Measurements from ENCODE around the gene B3GLCT. TPM values are rescaled to one million over a fixed set of nuclear protein-coding genes. Genes with fewer than 3 reads are reported as not detected.

Gene B3GLCT
- total and polyA plus RNA-seq, 2 donors (not counting 3 experiments of a cell fraction or from before 2014, with no cell fraction given): 5.2 to 14.6 TPM

- FAIRE-seq: peak; percentile 76
- H3K4me2 ChIP-seq (ENCODE audit: insufficient read depth, low read length): no peak overlapping the region
- no peaks in the 10 kb centered on the region for H3K9me3 ChIP-seq (replicated peaks; ENCODE audit: control insufficient read depth, insufficient read depth, low read length)
- no peaks in the 10 kb centered on the region for H3K27me3 ChIP-seq (ENCODE audit: control insufficient read depth in 2 of 2, insufficient read depth in 2 of 2, low read length in 2 of 2)
- no peak for TF ChIP-seq MYC (IDR thresholded peaks at IDR 0.05; ENCODE audit: low read depth, low read length)
- no peak for TF ChIP-seq EZH2 (IDR thresholded peaks at IDR 0.05; ENCODE audit: borderline replicate concordance, low read depth, low read length, severe bottlenecking)
- no peak for TF ChIP-seq GATA2 (IDR thresholded peaks at IDR 0.05; ENCODE audit: insufficient read depth, insufficient read length, low read depth, low read length)
- TF ChIP-seq JUN (IDR thresholded peaks at IDR 0.05; ENCODE audit: borderline replicate concordance, insufficient read depth, insufficient read length, low read depth): peak; percentile 30
- H3K36me3 ChIP-seq (ENCODE audit: control insufficient read depth in 2 of 2, extremely low read depth in 1 of 2, insufficient read depth in 2 of 2, low read length in 2 of 2): no peaks in the 10 kb centered on the region
- no peaks in the 10 kb centered on the region for H3K4me1 ChIP-seq (ENCODE audit: control insufficient read depth, extremely low read depth, insufficient read depth, low read length)
- H2AFZ ChIP-seq (ENCODE audit: low read depth, low read length): no peak overlapping the region
- ChIA-PET CTCF (interaction anchor here (0.6 to 0.7 kb wide), 3 partner anchors 12 to 252 kb away, joined by 3 read pairs; partner anchors contain the start of gene B3GLCT), POLR2A (interaction anchor here (0.7 kb wide), 1 partner anchor 10 kb away, joined by 3 read pairs; the partner anchor contains the start of gene HSPH1)
- peak; percentile 66 for DNase-seq (ENCODE audit: low read depth, low spot score)
- H4K20me1 ChIP-seq (replicated peaks; ENCODE audit: control insufficient read depth, extremely low read depth, insufficient read depth, low read length): no peaks in the 10 kb centered on the region
- H3K27ac ChIP-seq (ENCODE audit: insufficient read depth, low read depth, low read length): no peak overlapping the region
- no TSS peak for BruUV-seq (replicated peaks)
- intact Hi-C loops (cut with micrococcal nuclease): no loop called here
- no peak overlapping the region for H3K9ac ChIP-seq (replicated peaks; ENCODE audit: extremely low read depth, insufficient read depth, low read length)
- no peaks in the 10 kb centered on the region for H3K9me1 ChIP-seq (replicated peaks; ENCODE audit: control insufficient read depth, extremely low read depth, insufficient read depth, low read length)
- dilution Hi-C loops (cut with MboI; ENCODE audit: extremely low pct_ligation_motif_present, low sequenced_read_pairs): no loop called here
- no peaks in the 10 kb centered on the region for H3K79me2 ChIP-seq (ENCODE audit: control insufficient read depth, insufficient read depth, low read length)
- H3K4me3 ChIP-seq (replicated peaks in 1 of 3; ENCODE audit: insufficient read depth in 1 of 3, low read depth in 1 of 3, low read length in 3 of 3): no peak overlapping the region
These were observed 27.2 kb upstream of the B3GLCT start for GRCh38 chr13:31172535-31172934.

- POLR2A ChIA-PET: no interaction called here
- Histone ChIP-seq H4K20me1 (replicated peaks; ENCODE audit: control insufficient read depth, extremely low read depth, insufficient read depth, low read length) (no peaks in the 10 kb centered on the region), H3K4me3 (replicated peaks in 1 of 3; ENCODE audit: insufficient read depth in 1 of 3, low read depth in 1 of 3, low read length in 3 of 3) (no peak overlapping the region), H3K27ac (ENCODE audit: insufficient read depth, low read depth, low read length) (no peak overlapping the region), H3K9ac (replicated peaks; ENCODE audit: extremely low read depth, insufficient read depth, low read length) (no peak overlapping the region), H3K9me3 (replicated peaks; ENCODE audit: control insufficient read depth, insufficient read depth, low read length) (no peaks in the 10 kb centered on the region), H3K4me1 (ENCODE audit: control insufficient read depth, extremely low read depth, insufficient read depth, low read length) (no peaks in the 10 kb centered on the region), H3K79me2 (ENCODE audit: control insufficient read depth, insufficient read depth, low read length) (no peaks in the 10 kb centered on the region), H3K9me1 (replicated peaks; ENCODE audit: control insufficient read depth, extremely low read depth, insufficient read depth, low read length) (no peaks in the 10 kb centered on the region), H3K4me2 (ENCODE audit: insufficient read depth, low read length) (no peak overlapping the region), H2AFZ (ENCODE audit: low read depth, low read length) (no peak overlapping the region), H3K36me3 (ENCODE audit: control insufficient read depth in 2 of 2, extremely low read depth in 1 of 2, insufficient read depth in 2 of 2, low read length in 2 of 2) (no peaks in the 10 kb centered on the region), H3K27me3 (ENCODE audit: control insufficient read depth in 2 of 2, insufficient read depth in 2 of 2, low read length in 2 of 2) (no peaks in the 10 kb centered on the region)
- FAIRE-seq (no peak), DNase-seq (ENCODE audit: low read depth, low spot score) (no peak)
- CTCF ChIA-PET: interaction anchor here (0.5 to 1.5 kb wide), 3 partner anchors 26 to 456 kb away, joined by 4 to 11 read pairs (median 5); partner anchors contain the start of gene B3GLCT
- intact Hi-C loops (cut with micrococcal nuclease): no loop called here
- BruUV-seq (replicated peaks): no TSS peak
- no peak for TF ChIP-seq POLR2A (IDR thresholded peaks at IDR 0.05; ENCODE audit: low read depth, low read length)
- TF ChIP-seq MYC (IDR thresholded peaks at IDR 0.05; ENCODE audit: low read depth, low read length): no peak
- no peak for TF ChIP-seq GATA2 (IDR thresholded peaks at IDR 0.05; ENCODE audit: insufficient read depth, insufficient read length, low read depth, low read length)
- TF ChIP-seq MAX (IDR thresholded peaks at IDR 0.05; ENCODE audit: insufficient read depth, insufficient read length): no peak
- TF ChIP-seq POLR2AphosphoS5 (IDR thresholded peaks at IDR 0.05; ENCODE audit: insufficient read depth, low read depth, low read length): no peak
- no peak for TF ChIP-seq FOS (IDR thresholded peaks at IDR 0.05; ENCODE audit: borderline replicate concordance, insufficient read depth, low read length)
- TF ChIP-seq JUN (IDR thresholded peaks at IDR 0.05; ENCODE audit: borderline replicate concordance, insufficient read depth, insufficient read length, low read depth): no peak
- TF ChIP-seq CTCF (IDR thresholded peaks at IDR 0.05; ENCODE audit: extremely low read depth in 1 of 2, insufficient read depth in 1 of 2, low read depth in 1 of 2, low read length in 2 of 2): no peak
- dilution Hi-C loops (cut with MboI; ENCODE audit: extremely low pct_ligation_motif_present, low sequenced_read_pairs): no loop called here
These were observed 25.8 kb upstream of the B3GLCT start for GRCh38 chr13:31174018-31174417.

All from endothelial cell of umbilical vein (primary cell).